ENCODE results near the gene GATA3. TPM values are rescaled to one million over a fixed set of nuclear protein-coding genes. Genes with fewer than 3 reads are reported as not detected.
A peak's percentile ranks its signal among the peaks of the same experiment; 100 is the strongest.

GATA3 gene
- total RNA-seq, 5 donors from 2014 or later (not counting 1 experiment from before 2014, with no cell fraction given): 47.2 to 98.1 (median 59.9) TPM

DNA sequence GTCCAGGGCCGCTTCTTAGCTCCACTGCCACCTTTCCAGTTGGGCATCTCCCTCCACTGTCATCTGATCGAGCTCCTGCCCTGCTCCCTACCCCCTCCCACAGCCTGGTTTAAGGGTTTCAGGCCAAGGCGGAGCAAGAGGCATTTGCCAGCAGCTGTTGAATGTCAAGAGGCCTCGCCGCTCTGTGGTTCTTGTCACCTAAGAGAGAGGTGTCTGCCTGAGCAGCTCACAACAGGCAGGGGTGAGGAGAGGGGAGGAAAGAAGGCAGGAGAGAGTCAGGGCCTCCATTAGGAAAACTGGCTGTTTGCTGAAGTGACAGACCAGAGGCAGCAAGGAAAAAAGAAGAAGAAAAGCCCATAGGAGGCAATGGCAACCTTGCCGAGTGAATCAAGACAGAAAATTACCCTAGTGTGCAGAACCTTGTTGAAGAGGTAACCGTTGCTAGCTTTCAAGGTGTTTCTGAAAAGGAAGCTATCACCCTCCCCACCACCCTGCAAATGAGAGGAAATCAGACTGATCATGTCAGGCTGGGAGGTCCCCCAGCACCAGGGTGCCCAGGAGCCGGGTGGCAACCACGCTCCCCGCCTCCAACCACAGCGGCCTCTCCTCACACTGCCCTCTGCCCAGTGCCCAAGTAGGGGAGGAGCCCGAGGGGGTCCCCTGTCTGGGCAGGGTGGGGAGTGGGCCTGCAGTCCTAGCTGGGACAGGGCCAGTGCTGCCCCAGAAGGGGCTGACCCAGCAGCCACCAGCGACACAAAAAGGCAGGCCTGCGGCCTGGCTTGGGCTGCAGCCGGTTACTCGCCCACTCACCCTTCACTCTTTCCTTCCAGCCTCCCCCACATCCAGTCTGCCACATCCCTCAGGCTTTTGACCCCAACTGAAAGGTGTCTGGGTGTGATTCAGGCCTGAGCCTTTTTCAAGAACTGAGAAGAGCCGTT lies 7.1 kb downstream of the GATA3 start:
- ATAC-seq (replicated peaks in 1 of 4) (peak; percentile 62 to 71 (median 65)), DNase-seq (peak in 30 of 35 experiments; percentile 43 to 81 (median 57))
- Mint-ChIP-seq H3K36me3 (peaks cover 63% of the 10 kb centered on the region), H3K9me3 (no peaks in the 10 kb centered on the region), H3K4me3 (peak overlapping the region; percentile 92 to 99 (median 95)), H3K4me1 (peaks cover 89 to 92% (median 90%) of the 10 kb centered on the region in 3 donors), H3K27ac (peak overlapping the region; percentile 98 to 99), H3K27me3 (no peaks in the 10 kb centered on the region)
- Histone ChIP-seq H3K36me3 (ENCODE audit: control insufficient read depth in 2 of 2, extremely low read depth in 1 of 2, insufficient read depth in 1 of 2, low read length in 1 of 2) (peaks cover 12 to 60% of the 10 kb centered on the region in 2 donors), H3K9me3 (no peaks in the 10 kb centered on the region), H3K27ac (ENCODE audit: low read length) (peak overlapping the region; percentile 85), H3K4me3 (ENCODE audit: control insufficient read depth in 1 of 2, extremely low read depth in 1 of 2, low read length in 1 of 2) (peak overlapping the region; percentile 67 to 94), H3K4me1 (ENCODE audit: control insufficient read depth in 1 of 2, extremely low read depth in 1 of 2, insufficient read depth in 2 of 2, low read length in 2 of 2) (peaks cover 34 to 78% of the 10 kb centered on the region in 2 experiments), H3K27me3 (replicated peaks in 1 of 2; ENCODE audit: control insufficient read depth in 2 of 2, extremely low read depth in 1 of 2, insufficient read depth in 2 of 2, low read length in 1 of 2) (no peaks in the 10 kb centered on the region)
- CTCF ChIA-PET: interaction anchor here (0.5 to 1.0 kb wide), 8 partner anchors 9 to 1148 kb away, joined by 3 to 4 read pairs (median 3); no protein-coding TSS in a partner anchor
- POLR2A ChIA-PET: interaction anchor here (0.5 to 2.5 kb wide), 10 partner anchors 10 to 652 kb away, joined by 3 to 17 read pairs (median 6); no protein-coding TSS in a partner anchor
- 7% methylated on average over 8 of the region's 17 CpGs for WGBS (ENCODE audit: insufficient coverage)

DNA sequence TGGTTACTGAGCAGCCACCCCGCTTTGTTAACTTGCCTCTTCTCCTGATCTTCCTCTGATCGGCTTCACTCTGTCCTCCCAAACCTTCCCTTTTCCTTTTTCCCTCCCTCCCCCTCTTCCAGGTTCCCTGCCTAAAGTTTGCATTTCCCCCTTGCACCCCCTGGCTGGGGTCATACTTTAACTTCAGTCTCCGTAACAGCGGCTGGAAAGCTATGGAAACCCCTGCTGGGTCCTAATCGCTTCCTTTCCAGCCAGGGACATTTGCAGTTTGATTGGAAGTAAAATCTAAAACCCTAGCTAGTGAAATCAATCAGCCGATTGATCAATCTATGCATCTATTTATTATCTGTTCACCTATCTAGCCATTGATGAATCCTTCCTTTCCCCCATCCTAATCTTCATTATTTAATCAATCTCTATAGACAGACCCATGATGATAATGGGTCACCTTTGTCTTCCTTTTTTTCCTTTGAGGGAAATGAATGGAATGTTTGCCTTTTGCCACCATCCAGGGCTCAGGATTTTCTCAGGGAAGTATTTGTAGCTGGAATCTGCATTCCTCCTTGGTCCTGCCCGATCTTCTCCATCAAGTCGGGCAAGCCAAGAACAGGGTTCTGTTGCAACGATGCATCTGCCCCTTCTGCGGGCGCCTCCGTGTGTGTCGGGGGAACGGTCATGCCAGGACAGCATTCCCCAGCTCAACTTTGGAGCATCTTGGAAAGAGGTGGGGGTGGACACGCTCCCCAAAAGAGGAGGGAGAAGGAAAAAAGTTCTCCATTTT lies 8.8 kb downstream of the GATA3 start:
- POLR2A ChIA-PET: interaction anchor here in 1 of 2 donors (0.6 kb wide), 1 partner anchor 269 kb away, joined by 3 read pairs; no protein-coding TSS in a partner anchor
- H3K36me3 ChIP-seq (ENCODE audit: control insufficient read depth in 2 of 2, extremely low read depth in 1 of 2, insufficient read depth in 1 of 2, low read length in 1 of 2): peaks cover 13 to 72% of the 10 kb centered on the region in 2 donors
- peaks cover 90 to 96% (median 93%) of the 10 kb centered on the region in 3 donors for H3K4me1 Mint-ChIP-seq
- H3K9me3 ChIP-seq: no peaks in the 10 kb centered on the region
- WGBS (ENCODE audit: insufficient coverage): 98% methylated on average over 5 of the region's 15 CpGs
- no peak overlapping the region for H3K4me3 ChIP-seq (ENCODE audit: control insufficient read depth in 1 of 2, extremely low read depth in 1 of 2, low read length in 1 of 2)
- H3K9me3 Mint-ChIP-seq: no peaks in the 10 kb centered on the region
- H3K27me3 Mint-ChIP-seq: no peaks in the 10 kb centered on the region
- CTCF ChIA-PET: no interaction called here
- DNase-seq (no peak), ATAC-seq (replicated peaks in 1 of 4) (no peak)
- H3K4me3 Mint-ChIP-seq: peak overlapping the region in 2 of 3 donors; percentile 4 to 92
- H3K27me3 ChIP-seq (replicated peaks in 1 of 2; ENCODE audit: control insufficient read depth in 2 of 2, extremely low read depth in 1 of 2, insufficient read depth in 2 of 2, low read length in 1 of 2): no peaks in the 10 kb centered on the region
- peak overlapping the region; percentile 85 for H3K27ac ChIP-seq (ENCODE audit: low read length)
- H3K4me1 ChIP-seq (ENCODE audit: control insufficient read depth in 1 of 2, extremely low read depth in 1 of 2, insufficient read depth in 2 of 2, low read length in 2 of 2): peaks cover 34 to 70% of the 10 kb centered on the region in 2 experiments
- H3K27ac Mint-ChIP-seq: peak overlapping the region; percentile 98 to 99
- peaks cover 72% of the 10 kb centered on the region for H3K36me3 Mint-ChIP-seq

- ChIA-PET POLR2A (interaction anchor here (0.6 to 0.7 kb wide), 4 partner anchors 263 to 597 kb away, joined by 3 to 8 read pairs (median 6); no protein-coding TSS in a partner anchor), CTCF (interaction anchor here in 1 of 2 donors (0.9 kb wide), 1 partner anchor 9 kb away, joined by 4 read pairs; the partner anchor contains the start of gene GATA3)
- Mint-ChIP-seq H3K36me3 (peaks cover 74% of the 10 kb centered on the region), H3K9me3 (no peaks in the 10 kb centered on the region), H3K4me1 (peaks cover 88 to 96% (median 92%) of the 10 kb centered on the region in 3 donors), H3K27me3 (no peaks in the 10 kb centered on the region), H3K27ac (peak overlapping the region; percentile 68 to 98), H3K4me3 (peak overlapping the region; percentile 25 to 92 (median 42))
- WGBS (ENCODE audit: insufficient coverage): 96% methylated on average over 9 of the region's 13 CpGs
- H3K36me3 ChIP-seq (ENCODE audit: control insufficient read depth in 2 of 2, extremely low read depth in 1 of 2, insufficient read depth in 1 of 2, low read length in 1 of 2): peaks cover 13 to 71% of the 10 kb centered on the region in 2 donors
- no peaks in the 10 kb centered on the region for H3K9me3 ChIP-seq
- ATAC-seq (replicated peaks in 1 of 4) (no peak), DNase-seq (no peak)
- no peak overlapping the region for H3K4me3 ChIP-seq (ENCODE audit: control insufficient read depth in 1 of 2, extremely low read depth in 1 of 2, low read length in 1 of 2)
- no peak overlapping the region for H3K27ac ChIP-seq (ENCODE audit: low read length)
- H3K4me1 ChIP-seq (ENCODE audit: control insufficient read depth in 1 of 2, extremely low read depth in 1 of 2, insufficient read depth in 2 of 2, low read length in 2 of 2): peaks cover 33 to 70% of the 10 kb centered on the region in 2 experiments
- H3K27me3 ChIP-seq (replicated peaks in 1 of 2; ENCODE audit: control insufficient read depth in 2 of 2, extremely low read depth in 1 of 2, insufficient read depth in 2 of 2, low read length in 1 of 2): no peaks in the 10 kb centered on the region
Observed at GRCh38 chr10:8063935-8064334, 9.4 kb downstream of the GATA3 start.

DNA sequence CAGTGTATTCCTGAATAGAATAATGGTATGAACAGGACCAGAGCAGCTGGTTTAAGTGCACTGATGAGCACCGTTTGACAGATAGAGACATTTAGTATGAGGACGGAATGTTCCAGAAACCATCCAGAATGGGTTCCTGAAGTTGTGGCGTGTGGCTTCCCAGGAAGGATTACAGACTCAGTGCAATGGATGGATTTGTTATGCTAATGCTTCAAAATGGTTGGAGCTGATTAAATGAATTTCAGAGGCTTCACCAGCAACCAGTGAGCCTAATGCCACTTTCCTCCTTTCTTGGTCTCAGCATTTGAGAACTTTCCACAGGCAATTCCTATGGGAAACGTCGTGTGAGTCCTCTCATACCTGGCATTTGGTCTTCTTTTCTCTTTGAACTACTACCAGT lies 9.9 kb downstream of the GATA3 start:
- 76% methylated on average over 3 of the region's 5 CpGs for WGBS (ENCODE audit: insufficient coverage)
- H3K4me3 Mint-ChIP-seq: peak overlapping the region; percentile 25 to 92 (median 42)
- H3K4me1 Mint-ChIP-seq: peaks cover 88 to 96% (median 92%) of the 10 kb centered on the region in 3 donors
- no peaks in the 10 kb centered on the region for H3K27me3 Mint-ChIP-seq
- no peaks in the 10 kb centered on the region for H3K9me3 ChIP-seq
- H3K27ac ChIP-seq (ENCODE audit: low read length): no peak overlapping the region
- no peak for DNase-seq
- peaks cover 28 to 70% of the 10 kb centered on the region in 2 experiments for H3K4me1 ChIP-seq (ENCODE audit: control insufficient read depth in 1 of 2, extremely low read depth in 1 of 2, insufficient read depth in 2 of 2, low read length in 2 of 2)
- peak overlapping the region; percentile 68 to 84 for H3K27ac Mint-ChIP-seq
- no peaks in the 10 kb centered on the region for H3K27me3 ChIP-seq (replicated peaks in 1 of 2; ENCODE audit: control insufficient read depth in 2 of 2, extremely low read depth in 1 of 2, insufficient read depth in 2 of 2, low read length in 1 of 2)
- peaks cover 13 to 71% of the 10 kb centered on the region in 2 donors for H3K36me3 ChIP-seq (ENCODE audit: control insufficient read depth in 2 of 2, extremely low read depth in 1 of 2, insufficient read depth in 1 of 2, low read length in 1 of 2)
- ChIA-PET POLR2A (interaction anchor here (0.6 to 0.7 kb wide), 7 partner anchors 260 to 598 kb away, joined by 3 to 8 read pairs (median 4); no protein-coding TSS in a partner anchor), CTCF (interaction anchor here in 1 of 2 donors (0.8 to 0.9 kb wide), 2 partner anchors 10 to 412 kb away, joined by 4 to 5 read pairs; partner anchors contain the start of gene GATA3)
- no peak overlapping the region for H3K4me3 ChIP-seq (ENCODE audit: control insufficient read depth in 1 of 2, extremely low read depth in 1 of 2, low read length in 1 of 2)
- H3K9me3 Mint-ChIP-seq: no peaks in the 10 kb centered on the region
- peaks cover 74% of the 10 kb centered on the region for H3K36me3 Mint-ChIP-seq
- ATAC-seq (replicated peaks in 1 of 4): no peak

- CTCF ChIA-PET: interaction anchor here (0.6 to 0.7 kb wide), 5 partner anchors 9 to 571 kb away, joined by 4 to 5 read pairs (median 4); no protein-coding TSS in a partner anchor
- Mint-ChIP-seq H3K4me3 (peak overlapping the region in 2 of 3 donors; percentile 19 to 55), H3K9me3 (no peaks in the 10 kb centered on the region), H3K36me3 (peaks cover 76% of the 10 kb centered on the region), H3K4me1 (peaks cover 87 to 94% (median 90%) of the 10 kb centered on the region in 3 donors), H3K27me3 (no peaks in the 10 kb centered on the region), H3K27ac (peak overlapping the region; percentile 68 to 84)
- H3K36me3 ChIP-seq (ENCODE audit: control insufficient read depth in 2 of 2, extremely low read depth in 1 of 2, insufficient read depth in 1 of 2, low read length in 1 of 2): peaks cover 16 to 82% of the 10 kb centered on the region in 2 donors
- no CpG with 5 or more reads among the region's 2 CpGs for WGBS (ENCODE audit: insufficient coverage)
- H3K4me1 ChIP-seq (ENCODE audit: control insufficient read depth in 1 of 2, extremely low read depth in 1 of 2, insufficient read depth in 2 of 2, low read length in 2 of 2): peaks cover 25 to 64% of the 10 kb centered on the region in 2 experiments
- DNase-seq: no peak
- no peak overlapping the region for H3K27ac ChIP-seq (ENCODE audit: low read length)
- POLR2A ChIA-PET: interaction anchor here (0.6 to 0.7 kb wide), 5 partner anchors 33 to 294 kb away, joined by 3 to 15 read pairs (median 5); no protein-coding TSS in a partner anchor
- no peak overlapping the region for H3K4me3 ChIP-seq (ENCODE audit: control insufficient read depth in 1 of 2, extremely low read depth in 1 of 2, low read length in 1 of 2)
- no peak for ATAC-seq (replicated peaks in 1 of 4)
- H3K9me3 ChIP-seq: no peaks in the 10 kb centered on the region
- no peaks in the 10 kb centered on the region for H3K27me3 ChIP-seq (replicated peaks in 1 of 2; ENCODE audit: control insufficient read depth in 2 of 2, extremely low read depth in 1 of 2, insufficient read depth in 2 of 2, low read length in 1 of 2)
Observed at GRCh38 chr10:8065651-8066050, 11.2 kb downstream of the GATA3 start.

All from T-cell (primary cell).